NCI-H2107 treated with DMSO at 0.1 percent for 48 hours (cell line): Measurements from ENCODE around the gene TANGO6.

Experiments used
- DNase-seq: peaks from one replicate; lab custom pipeline; 2025; ENCODE audit not compliant: unreplicated experiment; lab: John Stamatoyannopoulos, UW

Gene TANGO6

GRCh38 chr16:69088684-69089083, 245.4 kb downstream of the TANGO6 start:
- no peak for DNase-seq

GRCh38 chr16:69089091-69089910, 246.0 kb downstream of the TANGO6 start:
- peak; percentile 73 for DNase-seq

GRCh38 chr16:69093974-69094373, 250.6 kb downstream of the TANGO6 start:
- peak; percentile 54 for DNase-seq

- DNase-seq: no peak
These were observed 251.2 kb downstream of the TANGO6 start for GRCh38 chr16:69094501-69094900.

GRCh38 chr16:69095193-69095592, 251.9 kb downstream of the TANGO6 start:
- no peak for DNase-seq

GRCh38 chr16:69100071-69100691, 256.9 kb downstream of the TANGO6 start:
- peak; percentile 69 for DNase-seq

GRCh38 chr16:69105501-69106361, 262.4 kb downstream of the TANGO6 start, which contains the start of gene HAS3:
Gene HAS3 (plus strand): TSS chr16:69105653. CDS start chr16:69109396, 3,743 bp downstream.
- DNase-seq: peak; percentile 53

GRCh38 chr16:69106491-69107315, 263.4 kb downstream of the TANGO6 start:
- DNase-seq: no peak

- no peak for DNase-seq
These were observed 264.1 kb downstream of the TANGO6 start for GRCh38 chr16:69107316-69107962.

- no peak for DNase-seq
These were observed 265.0 kb downstream of the TANGO6 start for GRCh38 chr16:69108064-69108904.

GRCh38 chr16:69108905-69109252, 265.5 kb downstream of the TANGO6 start:
- no peak for DNase-seq

- no peak for DNase-seq
These were observed 266.3 kb downstream of the TANGO6 start for GRCh38 chr16:69109486-69110270.

- no peak for DNase-seq
These were observed 267.1 kb downstream of the TANGO6 start for GRCh38 chr16:69110406-69110805.

- DNase-seq: no peak
These were observed 268.0 kb downstream of the TANGO6 start for GRCh38 chr16:69111216-69111875.

GRCh38 chr16:69111876-69112230, 268.5 kb downstream of the TANGO6 start:
- DNase-seq: no peak

GRCh38 chr16:69112285-69113129, 269.2 kb downstream of the TANGO6 start:
- DNase-seq: no peak

- DNase-seq: no peak
These were observed 269.9 kb downstream of the TANGO6 start for GRCh38 chr16:69113216-69113615.
